Lower lobe of right lung (tissue), 2 donors: ENCODE measurements around the gene GPT2. TPM values are rescaled to one million over a fixed set of nuclear protein-coding genes. Genes with fewer than 3 reads are reported as not detected.

Experiments used
- ATAC-seq, 2 donors: fragments of 200-7000 bp; cut with Tn5 transposase; one replicate each; pipeline ENCODE4 v1.9.1; 2020 to 2022; ENCODE audit warnings: mild to moderate bottlenecking in 2 of 2, moderate library complexity in 2 of 2
- DNase-seq: peaks from one replicate; pipeline ENCODE4 v3.0.0-alpha.2; 2020
- H3K27ac ChIP-seq: fragments of 200-600 bp; one replicate; pipeline ENCODE4 v1.8.0; 2022
- H3K27me3 ChIP-seq: fragments of 200-600 bp; one replicate; pipeline ENCODE4 v1.8.0; 2022; ENCODE audit warnings: low read depth
- H3K36me3 ChIP-seq: fragments of 200-600 bp; one replicate; pipeline ENCODE4 v1.8.0; 2022; ENCODE audit warnings: mild to moderate bottlenecking
- H3K4me1 ChIP-seq: fragments of 200-600 bp; one replicate; pipeline ENCODE4 v1.8.0; 2022
- H3K4me3 ChIP-seq: fragments of 200-600 bp; one replicate; pipeline ENCODE4 v1.8.0; 2022; ENCODE audit warnings: mild to moderate bottlenecking
- H3K9me3 ChIP-seq: fragments of 200-600 bp; one replicate; pipeline ENCODE4 v1.8.0; 2022
- CTCF ChIP-seq: fragments of 200-600 bp; IDR thresholded peaks from one replicate; pipeline ENCODE4 v1.8.0; 2022; ENCODE audit warnings: antibody characterized with exemption, mild to moderate bottlenecking
- intact Hi-C: fragments of 100-400 bp; cut with DNase I; formaldehyde crosslinking; loops from one replicate; pipeline ENCODE4 v1.11.0; 2022
- total RNA-seq: library from RNA; stranded (reverse); fragmentation: NEBNext Ultra II Directional; extraction: Animal tissue kit (Norgen Biotek cat#: 25700); gene quantifications from one replicate; pipeline ENCODE4 v1.2.1, GENCODE V29; 2021
- donor health status: DM: no; HTN: yes; CAD: no; lungs with severe emphysema.

The GPT2 gene
- total RNA-seq, 1 donor from 2014 or later: 4.8 TPM

- DNase-seq (no peak), ATAC-seq (peak; percentile 6 to 18)
- H3K36me3 ChIP-seq: no peaks in the 10 kb centered on the region
- TF ChIP-seq CTCF: no peak
- intact Hi-C loops: no loop called here
- no peaks in the 10 kb centered on the region for H3K27me3 ChIP-seq
- no peak overlapping the region for H3K27ac ChIP-seq
- peaks cover 6% of the 10 kb centered on the region for H3K4me1 ChIP-seq
- peak overlapping the region; percentile 93 for H3K4me3 ChIP-seq
- H3K9me3 ChIP-seq: no peaks in the 10 kb centered on the region
Measured at GRCh38 chr16:46884513-46885293, 541 bp downstream of the GPT2 start.

GRCh38 chr16:46885960-46886763, 2.0 kb downstream of the GPT2 start:
- ATAC-seq (no peak), DNase-seq (no peak)
- Histone ChIP-seq H3K4me1 (peaks cover 6% of the 10 kb centered on the region), H3K4me3 (no peak overlapping the region), H3K9me3 (no peaks in the 10 kb centered on the region), H3K27me3 (no peaks in the 10 kb centered on the region), H3K36me3 (no peaks in the 10 kb centered on the region), H3K27ac (no peak overlapping the region)
- no peak for TF ChIP-seq CTCF
- intact Hi-C loops: no loop called here

GRCh38 chr16:46886764-46887523, 2.8 kb downstream of the GPT2 start:
- intact Hi-C loops: no loop called here
- peaks cover 6% of the 10 kb centered on the region for H3K4me1 ChIP-seq
- no peaks in the 10 kb centered on the region for H3K9me3 ChIP-seq
- no peak for ATAC-seq
- no peak for DNase-seq
- no peak for TF ChIP-seq CTCF
- no peaks in the 10 kb centered on the region for H3K36me3 ChIP-seq
- no peaks in the 10 kb centered on the region for H3K27me3 ChIP-seq
- no peak overlapping the region for H3K27ac ChIP-seq
- no peak overlapping the region for H3K4me3 ChIP-seq

- TF ChIP-seq CTCF: no peak
- intact Hi-C loops: no loop called here
- H3K9me3 ChIP-seq: no peaks in the 10 kb centered on the region
- H3K4me3 ChIP-seq: no peak overlapping the region
- H3K27me3 ChIP-seq: no peaks in the 10 kb centered on the region
- H3K36me3 ChIP-seq: no peaks in the 10 kb centered on the region
- ATAC-seq (no peak), DNase-seq (no peak)
- no peak overlapping the region for H3K27ac ChIP-seq
- H3K4me1 ChIP-seq: peaks cover 6% of the 10 kb centered on the region
Measured at GRCh38 chr16:46887524-46887854, 3.3 kb downstream of the GPT2 start.

- no peak for ATAC-seq
- no peak for TF ChIP-seq CTCF
- H3K4me1 ChIP-seq: no peaks in the 10 kb centered on the region
- H3K27ac ChIP-seq: no peak overlapping the region
- no peaks in the 10 kb centered on the region for H3K36me3 ChIP-seq
- no peaks in the 10 kb centered on the region for H3K9me3 ChIP-seq
- H3K27me3 ChIP-seq: no peaks in the 10 kb centered on the region
- no peak overlapping the region for H3K4me3 ChIP-seq
- intact Hi-C loops: no loop called here
- DNase-seq: no peak
Measured at GRCh38 chr16:46889245-46889941, 5.2 kb downstream of the GPT2 start.
